Testis (tissue), 3 donors: ENCODE results near the gene UGT1A8. TPM values are rescaled to one million over a fixed set of nuclear protein-coding genes. Genes with fewer than 3 reads are reported as not detected.

Source experiments
- DNase-seq: peaks from one replicate; pipeline ENCODE4 v3.0.0-alpha.2; 2019
- H3K27ac ChIP-seq, 2 donors: fragments of 200-600 bp; sonication (generic); one replicate each; pipeline ENCODE4 v1.5.1; 2019
- H3K27me3 ChIP-seq: fragments of 200-600 bp; sonication (generic); one replicate; pipeline ENCODE4 v1.5.1; 2019
- H3K36me3 ChIP-seq: fragments of 200-600 bp; sonication (generic); one replicate; pipeline ENCODE4 v1.5.1; 2017; ENCODE audit warnings: low read depth; ENCODE audit errors: missing control alignments
- H3K4me1 ChIP-seq: fragments of 200-600 bp; sonication (generic); one replicate; pipeline ENCODE4 v1.5.1; 2019
- H3K4me3 ChIP-seq, 2 donors: fragments of 200-600 bp; sonication (generic); one replicate each; pipeline ENCODE4 v1.5.1; 2017 to 2019
- H3K9me3 ChIP-seq: fragments of 200-600 bp; sonication (generic); one replicate; pipeline ENCODE4 v1.5.1; 2017
- POLR2A ChIP-seq: fragments of 450-650 bp; IDR thresholded peaks from one replicate; pipeline ENCODE4 v1.6.1; 2017; ENCODE audit warnings: antibody characterized with exemption, mild to moderate bottlenecking, moderate library complexity
- WGBS, 2 donors: methylation state at CpG; one replicate each; pipeline ENCODE4 v1.1.5; 2018; 5-methylcytosine and 5-hydroxymethylcytosine counted together
- intact Hi-C: fragments of 100-400 bp; cut with DNase I; formaldehyde crosslinking; loops from one replicate; pipeline ENCODE4 v1.15.1; 2023; ENCODE audit warnings: low total_unique reads
- polyA plus RNA-seq: library from polyadenylated mRNA; stranded (reverse); fragments of 350-450 nt; fragmentation: Illumina TruSeq; extraction: RNeasy Lipid Tissue Mini Kit (QIAGEN cat#74804); gene quantifications from one replicate; pipeline ENCODE4 v1.2.3, GENCODE V29; 2014; ENCODE audit warnings: low read depth, low replicate concordance; ENCODE audit not compliant: insufficient read depth
- total RNA-seq, 2 donors: library from RNA; depleted of rRNA; stranded (reverse); fragments of >200 nt; gene quantifications; one replicate each; pipeline ENCODE4 v1.2.3, GENCODE V29; 2016
- TF ChIP-seq, protein P1 (sequence below), 3 experiments: fragments of 450-650 bp in 2 of 3; fragments of 200-600 bp in 1 of 3; sonication (generic) in 1 of 3; IDR thresholded peaks; one replicate each; pipeline ENCODE4 v1.5.1; 2016 to 2019; ENCODE audit warnings: antibody characterized with exemption in 3 of 3, mild to moderate bottlenecking in 2 of 3, moderate library complexity in 1 of 3

Gene UGT1A8
- total and polyA plus RNA-seq, 3 donors from 2014 or later, result 0.19 TPM; not detected in 2

GRCh38 chr2:233811732-233812131, 194.3 kb downstream of the UGT1A8 start:
- DNase-seq, result no peak
- intact Hi-C loops, result no loop called here
- WGBS, 2 donors, result 91 to 96% methylated on average over 8 of the region's 8 CpGs

DNA sequence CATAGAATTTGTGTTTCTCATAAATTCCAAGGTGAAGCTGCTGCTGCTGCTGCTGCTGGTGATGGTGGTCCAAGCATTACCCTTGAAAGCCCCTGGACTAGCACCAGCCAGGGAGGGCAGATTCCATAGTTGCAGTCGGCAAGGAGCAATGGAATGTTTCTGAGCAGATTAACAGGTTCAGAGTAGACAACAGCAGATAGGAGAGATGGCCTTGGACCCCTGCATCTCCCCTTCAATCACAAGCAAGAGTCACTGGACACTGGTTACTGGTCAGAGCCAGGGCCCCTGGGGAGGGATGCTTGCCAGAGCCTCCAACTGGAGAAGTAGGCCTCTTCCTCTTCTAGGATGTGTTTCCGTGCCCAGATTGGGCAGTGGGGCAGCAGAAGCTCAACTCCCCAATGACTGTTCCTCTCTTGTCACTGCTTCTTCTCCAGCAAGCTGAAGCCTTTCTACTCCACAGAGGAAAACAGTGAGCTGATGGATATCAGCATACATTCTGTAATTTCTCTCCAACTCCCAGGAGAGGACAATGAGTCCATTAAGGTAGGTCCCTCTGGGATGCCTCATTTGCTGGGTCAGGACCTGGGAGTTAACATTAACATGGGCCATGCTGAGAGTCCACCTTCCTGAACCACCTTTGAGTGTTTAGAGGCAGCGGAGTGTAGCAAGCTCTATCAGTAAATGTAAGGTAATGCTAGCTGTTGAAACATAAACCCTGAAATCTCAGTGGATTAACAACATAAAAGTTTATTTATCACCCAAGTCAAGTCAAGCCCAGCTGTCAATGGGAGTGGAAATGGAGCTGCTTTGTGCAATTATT, 196.0 kb downstream of the UGT1A8 start:
- Histone ChIP-seq H3K27me3 (no peaks in the 10 kb centered on the region), H3K27ac (no peak overlapping the region), H3K4me1 (no peaks in the 10 kb centered on the region), H3K36me3 (no peaks in the 10 kb centered on the region), H3K9me3 (no peaks in the 10 kb centered on the region), H3K4me3 (no peak overlapping the region)
- WGBS, 2 donors, result 68 to 77% methylated on average over 3 of the region's 3 CpGs
- no peak for DNase-seq
- TF ChIP-seq, protein P1, sequence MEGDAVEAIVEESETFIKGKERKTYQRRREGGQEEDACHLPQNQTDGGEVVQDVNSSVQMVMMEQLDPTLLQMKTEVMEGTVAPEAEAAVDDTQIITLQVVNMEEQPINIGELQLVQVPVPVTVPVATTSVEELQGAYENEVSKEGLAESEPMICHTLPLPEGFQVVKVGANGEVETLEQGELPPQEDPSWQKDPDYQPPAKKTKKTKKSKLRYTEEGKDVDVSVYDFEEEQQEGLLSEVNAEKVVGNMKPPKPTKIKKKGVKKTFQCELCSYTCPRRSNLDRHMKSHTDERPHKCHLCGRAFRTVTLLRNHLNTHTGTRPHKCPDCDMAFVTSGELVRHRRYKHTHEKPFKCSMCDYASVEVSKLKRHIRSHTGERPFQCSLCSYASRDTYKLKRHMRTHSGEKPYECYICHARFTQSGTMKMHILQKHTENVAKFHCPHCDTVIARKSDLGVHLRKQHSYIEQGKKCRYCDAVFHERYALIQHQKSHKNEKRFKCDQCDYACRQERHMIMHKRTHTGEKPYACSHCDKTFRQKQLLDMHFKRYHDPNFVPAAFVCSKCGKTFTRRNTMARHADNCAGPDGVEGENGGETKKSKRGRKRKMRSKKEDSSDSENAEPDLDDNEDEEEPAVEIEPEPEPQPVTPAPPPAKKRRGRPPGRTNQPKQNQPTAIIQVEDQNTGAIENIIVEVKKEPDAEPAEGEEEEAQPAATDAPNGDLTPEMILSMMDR (IDR thresholded peaks at IDR 0.05), result no peak
- TF ChIP-seq POLR2A, result no peak
- intact Hi-C loops, result no loop called here

More at GRCh38 chr2:233811732-233812131, 194.3 kb downstream of the UGT1A8 start:
- H3K4me3 ChIP-seq, result no peak overlapping the region
- no peaks in the 10 kb centered on the region for H3K36me3 ChIP-seq
- H3K27me3 ChIP-seq, result no peaks in the 10 kb centered on the region
- H3K27ac ChIP-seq, result no peak overlapping the region
- no peaks in the 10 kb centered on the region for H3K4me1 ChIP-seq
- H3K9me3 ChIP-seq, result no peaks in the 10 kb centered on the region
- TF ChIP-seq, protein P1 (IDR thresholded peaks at IDR 0.05), result no peak
- TF ChIP-seq POLR2A, result no peak

DNA sequence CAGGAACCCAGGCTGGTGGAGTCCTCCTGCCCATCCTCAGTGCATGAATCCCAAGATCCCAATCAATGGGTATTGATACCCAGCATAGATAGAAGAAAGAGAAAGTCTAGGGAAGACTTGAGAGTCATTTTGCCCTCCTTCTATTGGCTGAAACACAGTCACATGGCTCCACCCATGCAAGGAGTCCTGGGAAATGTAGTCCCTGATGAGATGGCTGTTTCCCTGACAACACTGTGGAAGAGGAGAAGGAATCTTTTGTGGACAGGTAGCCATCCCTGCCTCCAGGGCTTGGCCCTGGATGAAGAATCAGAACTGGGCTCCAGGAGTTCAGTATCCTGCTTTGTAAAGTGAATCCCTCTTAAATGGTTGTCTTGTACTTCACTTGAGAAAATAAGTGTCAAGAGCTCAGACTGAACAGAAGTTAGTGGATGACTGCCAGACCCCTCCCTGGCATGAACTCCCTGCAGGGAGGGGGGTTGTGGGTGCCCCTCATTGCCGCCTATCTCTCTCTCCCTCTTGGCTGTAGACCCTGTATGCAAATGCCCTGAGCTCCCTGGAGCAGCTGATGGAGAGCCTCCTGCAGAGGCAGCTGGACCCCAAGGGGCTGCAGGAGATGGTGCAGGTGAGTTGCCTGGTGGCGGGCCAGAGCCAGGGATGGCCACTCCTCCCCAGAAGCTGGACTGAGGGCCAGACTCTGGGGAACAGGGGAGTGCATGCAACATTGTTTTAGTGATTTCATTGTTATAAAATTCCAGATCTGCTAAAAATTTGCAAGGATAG, 196.8 kb downstream of the UGT1A8 start:
- no peak overlapping the region for H3K27ac ChIP-seq
- no peaks in the 10 kb centered on the region for H3K9me3 ChIP-seq
- 79 to 100% methylated on average over 1 to 2 of the region's 2 CpGs for WGBS, 2 donors
- no peak overlapping the region for H3K4me3 ChIP-seq
- no peak for TF ChIP-seq POLR2A
- TF ChIP-seq, protein P1 (IDR thresholded peaks at IDR 0.05), result no peak
- no peaks in the 10 kb centered on the region for H3K27me3 ChIP-seq
- H3K36me3 ChIP-seq, result no peaks in the 10 kb centered on the region
- no peak for DNase-seq
- no peaks in the 10 kb centered on the region for H3K4me1 ChIP-seq
- intact Hi-C loops, result no loop called here

DNA sequence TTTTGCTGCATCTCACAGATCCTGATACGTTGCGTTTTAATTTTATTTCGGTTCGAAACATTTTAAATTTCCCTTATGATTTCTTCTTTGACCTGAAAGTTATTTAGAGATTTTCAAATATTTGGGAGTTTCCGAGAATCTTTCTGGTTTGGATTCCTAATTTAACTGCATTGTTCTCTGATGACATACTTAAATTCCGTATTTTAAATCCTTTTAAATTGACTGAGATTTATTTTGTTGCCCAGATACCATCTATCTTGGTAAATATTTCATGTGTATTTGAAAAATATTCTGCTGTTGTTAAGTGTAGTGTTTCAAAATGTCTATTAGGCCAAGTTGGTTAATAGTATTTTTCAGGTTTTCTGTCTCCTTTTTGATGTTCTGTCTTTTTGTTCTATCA, 198.4 kb downstream of the UGT1A8 start:
- intact Hi-C loops, result no loop called here
- no peak overlapping the region for H3K4me3 ChIP-seq
- no peaks in the 10 kb centered on the region for H3K4me1 ChIP-seq
- H3K9me3 ChIP-seq, result no peaks in the 10 kb centered on the region
- no peaks in the 10 kb centered on the region for H3K27me3 ChIP-seq
- TF ChIP-seq, protein P1 (IDR thresholded peaks at IDR 0.05), result no peak
- TF ChIP-seq POLR2A, result no peak
- no peak overlapping the region for H3K27ac ChIP-seq
- 81 to 82% methylated on average over 6 of the region's 6 CpGs for WGBS, 2 donors
- H3K36me3 ChIP-seq, result no peaks in the 10 kb centered on the region
- no peak for DNase-seq
